HG02571 (cell line): ENCODE measurements around the gene PPFIA3.
"Not testable (repeated sequence)": the region's sequence is repeated elsewhere in the genome, so short reads cannot be mapped to it uniquely, and the experiment has no call there.

Experiments used
- ATAC-seq: cut with Tn5 transposase; IDR thresholded peaks from one replicate; pipeline ENCODE4 v1.9.1; 2021; ENCODE audit warnings: mild to moderate bottlenecking, moderate library complexity; ENCODE audit not compliant: unreplicated experiment

Gene PPFIA3

GRCh38 chr19:49173198-49173597 lies 53.9 kb downstream of the PPFIA3 start:
- no peak for ATAC-seq

- ATAC-seq = no peak
Measured at GRCh38 chr19:49180659-49181058, 61.3 kb downstream of the PPFIA3 start.

GRCh38 chr19:49182010-49182847 lies 62.9 kb downstream of the PPFIA3 start:
- not testable (repeated sequence) for ATAC-seq

- ATAC-seq = no peak
Measured at GRCh38 chr19:49182848-49183375, 63.6 kb downstream of the PPFIA3 start.

GRCh38 chr19:49186108-49186507 lies 66.8 kb downstream of the PPFIA3 start:
- ATAC-seq = no peak

- no peak for ATAC-seq
Measured at GRCh38 chr19:49188626-49189200, 69.4 kb downstream of the PPFIA3 start.

- no peak for ATAC-seq
Measured at GRCh38 chr19:49189259-49189658, 69.9 kb downstream of the PPFIA3 start.

GRCh38 chr19:49190781-49191180 lies 71.4 kb downstream of the PPFIA3 start:
- ATAC-seq = no peak

GRCh38 chr19:49193822-49194394 lies 74.6 kb downstream of the PPFIA3 start:
- no peak for ATAC-seq

- no peak for ATAC-seq
Measured at GRCh38 chr19:49194408-49194807, 75.1 kb downstream of the PPFIA3 start.

- no peak for ATAC-seq
Measured at GRCh38 chr19:49196527-49197240, 77.3 kb downstream of the PPFIA3 start.

GRCh38 chr19:49200238-49200862 lies 81.0 kb downstream of the PPFIA3 start:
- ATAC-seq = no peak
